H1 (cell line): ENCODE measurements around the gene HTRA2. TPM values are rescaled to one million over a fixed set of nuclear protein-coding genes. Genes with fewer than 3 reads are reported as not detected.
A peak's percentile ranks its signal among the peaks of the same experiment; 100 is the strongest.

Experiments used
- BACH1 ChIP-seq: IDR thresholded peaks from 2 replicates; pipeline ENCODE4 v1.6.1; 2012; ENCODE audit warnings: low read length, improper control_type of control experiment
- BCL11A ChIP-seq, 2 experiments: IDR thresholded peaks; one replicate each; pipeline ENCODE4 v1.6.1; 2011; ENCODE audit warnings: low read depth in 2 of 2, low read length in 2 of 2, mild to moderate bottlenecking in 2 of 2
- CHD1 ChIP-seq: IDR thresholded peaks from 2 replicates; pipeline ENCODE4 v1.6.1; 2012; ENCODE audit warnings: low read depth, low read length, improper control_type of control experiment
- CHD2 ChIP-seq: IDR thresholded peaks from 2 replicates; pipeline ENCODE4 v1.6.1; 2012; ENCODE audit warnings: low read length, improper control_type of control experiment
- CREB1 ChIP-seq: IDR thresholded peaks from 2 replicates; pipeline ENCODE4 v1.6.1; 2012; ENCODE audit warnings: inconsistent platforms
- EP300 ChIP-seq, 2 experiments: IDR thresholded peaks; 1 replicate in 1 of 2; 2 replicates in 1 of 2; pipeline ENCODE4 v1.6.1; 2011 to 2012; ENCODE audit warnings: low read depth in 2 of 2, low read length in 2 of 2, mild to moderate bottlenecking in 2 of 2, borderline replicate concordance in 1 of 2, inconsistent platforms in 1 of 2, moderate library complexity in 1 of 2
- FOSL1 ChIP-seq: IDR thresholded peaks from 2 replicates; pipeline ENCODE4 v1.6.1; 2011; ENCODE audit warnings: mild to moderate bottlenecking, low read depth, low read length, moderate library complexity; ENCODE audit not compliant: insufficient read depth
- GTF2F1 ChIP-seq: IDR thresholded peaks from 2 replicates; pipeline ENCODE4 v1.6.1; 2012; ENCODE audit warnings: low read depth, low read length, improper control_type of control experiment, borderline replicate concordance
- KDM1A ChIP-seq: fragments of 200-600, 300-600 bp; sonication (generic); IDR thresholded peaks from 2 replicates; pipeline ENCODE4 v1.7.1; 2016; ENCODE audit warnings: mild to moderate bottlenecking, low read length, borderline replicate concordance
- NANOG ChIP-seq: IDR thresholded peaks from 2 replicates; pipeline ENCODE4 v1.6.1; 2011; ENCODE audit warnings: low read length, low read depth, mild to moderate bottlenecking, inconsistent platforms; ENCODE audit not compliant: insufficient read depth, poor library complexity, severe bottlenecking
- PHF8 ChIP-seq: fragments of 200-600 bp; sonication (generic); conservative IDR thresholded peaks from 2 replicates; pipeline ENCODE4 v1.7.1; 2012; ENCODE audit warnings: low read depth, mild to moderate bottlenecking, inconsistent platforms, low read length, moderate library complexity
- RBBP5 ChIP-seq: IDR thresholded peaks from 2 replicates; pipeline ENCODE4 v1.7.1; 2012; ENCODE audit warnings: low read depth, mild to moderate bottlenecking, inconsistent platforms, low read length, moderate library complexity, borderline replicate concordance
- RFX5 ChIP-seq: IDR thresholded peaks from 2 replicates; pipeline ENCODE4 v1.6.1; 2011; ENCODE audit warnings: low read depth, low read length, improper control_type of control experiment, borderline replicate concordance
- SIX5 ChIP-seq: IDR thresholded peaks from 2 replicates; pipeline ENCODE4 v1.6.1; 2011; ENCODE audit warnings: mild to moderate bottlenecking, low read depth, low read length
- SP1 ChIP-seq: IDR thresholded peaks from 2 replicates; pipeline ENCODE4 v1.6.1; 2011; ENCODE audit warnings: low read depth, low read length
- SRF ChIP-seq: IDR thresholded peaks from 2 replicates; pipeline ENCODE4 v1.6.1; 2011; ENCODE audit warnings: mild to moderate bottlenecking, low read depth, low read length, moderate library complexity
- TBP ChIP-seq: IDR thresholded peaks from 2 replicates; pipeline ENCODE4 v1.6.1; 2011; ENCODE audit warnings: low read depth, low read length, improper control_type of control experiment
- TCF12 ChIP-seq: IDR thresholded peaks from 2 replicates; pipeline ENCODE4 v1.6.1; 2011; ENCODE audit warnings: low read depth, mild to moderate bottlenecking, low read length
- TEAD4 ChIP-seq: IDR thresholded peaks from 2 replicates; pipeline ENCODE4 v1.6.1; 2012; ENCODE audit warnings: low read depth, low read length, inconsistent platforms, mixed read lengths
- USF2 ChIP-seq: IDR thresholded peaks from 2 replicates; pipeline ENCODE4 v1.6.1; 2011; ENCODE audit warnings: low read length, improper control_type of control experiment
- polyA plus RNA-seq, 7 experiments: library from polyadenylated mRNA; depleted of rRNA in 3 of 7; stranded (reverse) in 5 of 7; unstranded in 2 of 7; fragments of >200 nt in 5 of 7; fragments of 200-250 nt in 2 of 7; gene quantifications; 1 replicate in 5 of 7; 2 replicates in 1 of 7; 4 replicates in 1 of 7; pipeline versions ENCODE4 v1.2.1 to v1.2.3, GENCODE V29; 2011 to 2013; ENCODE audit warnings: missing spikeins in 2 of 7, mixed read lengths in 2 of 7
- total RNA-seq: library from RNA; stranded (reverse); fragmentation: NEBNext Ultra II Directional; extraction: Animal tissue kit (Norgen Biotek cat#: 25700); gene quantifications from 2 replicates; pipeline ENCODE4 v1.2.1, GENCODE V29; 2021

Gene HTRA2
- total and polyA plus RNA-seq, 2 of the 8 experiments (the other 6 are each of a cell fraction or from before 2014, with no cell fraction given) = 21.6 to 37.6 TPM

- TF ChIP-seq NANOG (no peak), EP300 (IDR thresholded peaks at IDR 0.05; ENCODE audit: borderline replicate concordance in 1 of 2, low read depth in 2 of 2, low read length in 2 of 2) (no peak), SRF (no peak), RBBP5 (no peak; the same call in 1 of the 2 replicates), TEAD4 (no peak), RFX5 (no peak), SP1 (no peak), CREB1 (no peak), TBP (no peak), CHD1 (no peak), FOSL1 (no peak), BCL11A (IDR thresholded peaks at IDR 0.05; ENCODE audit: low read depth in 2 of 2, low read length in 2 of 2) (no peak), PHF8 (no peak; the same call in 1 of the 2 replicates), TCF12 (no peak), SIX5 (no peak), CHD2 (no peak), USF2 (no peak), KDM1A (no peak), GTF2F1 (no peak), BACH1 (0 out of 2 replicates have a peak, but pooled peaks have one; percentile 20)
Measured at GRCh38 chr2:74554820-74555531, 25.2 kb downstream of the HTRA2 start (continued).
